HEK293 (cell line): ENCODE measurements around the gene HOOK1.

Experiments used
- CTCF ChIA-PET: fragments of 350-600 bp; formaldehyde crosslinking; extraction: SDS; loops from one replicate; lab custom pipeline; 2021; ENCODE audit warnings: antibody characterized with exemption; lab: Yijun Ruan, JAX
- POLR2A ChIA-PET: fragments of 300-600 bp; formaldehyde crosslinking; extraction: SDS; loops from one replicate; lab custom pipeline; 2020; ENCODE audit warnings: antibody characterized with exemption, inconsistent platforms; lab: Yijun Ruan, JAX
- H3K27ac ChIP-seq: fragments of 200-500 bp; sonication (Bioruptor generic); 2 replicates; pipeline ENCODE4 v1.5.1; 2014; ENCODE audit warnings: low read depth, low read length, control low read depth, inconsistent platforms; ENCODE audit errors: extremely low read depth
- H3K36me3 ChIP-seq, 2 experiments: fragments of 200-500 bp in 1 of 2; sonication (Bioruptor generic) in 1 of 2; 1 replicate in 1 of 2; 2 replicates in 1 of 2; pipeline ENCODE4 v1.5.1; 2014 to 2017; ENCODE audit warnings: inconsistent platforms in 2 of 2, low read length in 2 of 2; ENCODE audit not compliant: control insufficient read depth in 2 of 2, insufficient read depth in 1 of 2
- H3K4me1 ChIP-seq: fragments of 200-500 bp; sonication (Bioruptor generic); 2 replicates; pipeline ENCODE4 v1.5.1; 2014; ENCODE audit warnings: mild to moderate bottlenecking, low read length, inconsistent platforms; ENCODE audit not compliant: control insufficient read depth, insufficient read depth
- H3K4me3 ChIP-seq: 2 replicates; pipeline ENCODE4 v1.5.1; 2011; ENCODE audit warnings: low read depth, mild to moderate bottlenecking, control low read depth, low read length, moderate library complexity
- H3K9me3 ChIP-seq: fragments of 200-500 bp; sonication (Bioruptor generic); 2 replicates; pipeline ENCODE4 v1.5.1; 2014; ENCODE audit warnings: low read depth, low read length, inconsistent platforms; ENCODE audit not compliant: control insufficient read depth, insufficient read depth
- KLF16 ChIP-seq: fragments of 450-650 bp; formaldehyde crosslinking; IDR thresholded peaks from 2 replicates; pipeline ENCODE4 v1.5.1; 2017; ENCODE audit warnings: missing biosample characterization, missing genetic modification characterization
- MYNN ChIP-seq: fragments of 450-650 bp; formaldehyde crosslinking; IDR thresholded peaks from 2 replicates; pipeline ENCODE4 v1.5.1; 2016; ENCODE audit warnings: missing biosample characterization, missing genetic modification characterization, borderline replicate concordance
- PRDM1 ChIP-seq: fragments of 450-650 bp; formaldehyde crosslinking; IDR thresholded peaks from 2 replicates; pipeline ENCODE4; 2016; ENCODE audit warnings: missing biosample characterization, missing genetic modification characterization
- PRDM10 ChIP-seq: fragments of 450-650 bp; formaldehyde crosslinking; IDR thresholded peaks from 2 replicates; pipeline ENCODE4 v1.5.1; 2016; ENCODE audit warnings: missing biosample characterization, missing genetic modification characterization
- TCF7L2 ChIP-seq: IDR thresholded peaks from 2 replicates; pipeline ENCODE4 v1.6.1; 2011; ENCODE audit warnings: low read depth, mild to moderate bottlenecking, inconsistent platforms, low read length, moderate library complexity, borderline replicate concordance
- TRIM28 ChIP-seq: IDR thresholded peaks from 2 replicates; pipeline ENCODE4 v1.6.1; 2011; ENCODE audit warnings: low read length, control low read depth, borderline replicate concordance
- WT1 ChIP-seq: fragments of 450-650 bp; formaldehyde crosslinking; IDR thresholded peaks from 2 replicates; pipeline ENCODE4 v1.5.1; 2016; ENCODE audit warnings: missing biosample characterization, missing genetic modification characterization
- ZBTB17 ChIP-seq: fragments of 450-650 bp; formaldehyde crosslinking; IDR thresholded peaks from 2 replicates; pipeline ENCODE4 v1.5.1; 2016; ENCODE audit warnings: missing biosample characterization, missing genetic modification characterization
- ZBTB6 ChIP-seq: fragments of 450-650 bp; formaldehyde crosslinking; IDR thresholded peaks from 2 replicates; pipeline ENCODE4 v1.5.1; 2017; ENCODE audit warnings: missing biosample characterization, missing genetic modification characterization
- ZFP69B ChIP-seq: fragments of 450-650 bp; formaldehyde crosslinking; IDR thresholded peaks from 2 replicates; pipeline ENCODE4 v1.5.1; 2016; ENCODE audit warnings: missing biosample characterization, missing genetic modification characterization
- ZIC2 ChIP-seq: fragments of 450-650 bp; formaldehyde crosslinking; IDR thresholded peaks from 2 replicates; pipeline ENCODE4 v1.5.1; 2016; ENCODE audit warnings: missing biosample characterization, missing genetic modification characterization
- ZNF10 ChIP-seq: fragments of 450-650 bp; formaldehyde crosslinking; IDR thresholded peaks from 2 replicates; pipeline ENCODE4 v1.5.1; 2017; ENCODE audit warnings: missing biosample characterization, missing genetic modification characterization
- ZNF138 ChIP-seq: fragments of 450-650 bp; formaldehyde crosslinking; IDR thresholded peaks from 2 replicates; pipeline ENCODE4 v1.5.1; 2016; ENCODE audit warnings: missing biosample characterization, missing genetic modification characterization, borderline replicate concordance
- ZNF148 ChIP-seq: fragments of 450-650 bp; formaldehyde crosslinking; IDR thresholded peaks from 2 replicates; pipeline ENCODE4 v1.5.0; 2017; ENCODE audit warnings: missing biosample characterization, missing genetic modification characterization, borderline replicate concordance
- ZNF155 ChIP-seq: fragments of 450-650 bp; formaldehyde crosslinking; IDR thresholded peaks from 2 replicates; pipeline ENCODE4 v1.5.1; 2016; ENCODE audit warnings: missing biosample characterization, missing genetic modification characterization
- ZNF214 ChIP-seq: fragments of 450-650 bp; formaldehyde crosslinking; IDR thresholded peaks from 2 replicates; pipeline ENCODE4 v1.5.1; 2017; ENCODE audit warnings: missing biosample characterization, mild to moderate bottlenecking, missing genetic modification characterization, borderline replicate concordance
- ZNF366 ChIP-seq: fragments of 450-650 bp; formaldehyde crosslinking; conservative IDR thresholded peaks from 2 replicates; pipeline ENCODE4 v1.5.1; 2016; ENCODE audit warnings: missing biosample characterization, missing genetic modification characterization
- ZNF433 ChIP-seq: fragments of 450-650 bp; formaldehyde crosslinking; IDR thresholded peaks from 2 replicates; pipeline ENCODE4 v1.5.1; 2016; ENCODE audit warnings: missing biosample characterization, missing genetic modification characterization, low read depth
- ZNF488 ChIP-seq: fragments of 450-650 bp; formaldehyde crosslinking; IDR thresholded peaks from 2 replicates; pipeline ENCODE4 v1.5.1; 2016; ENCODE audit warnings: missing biosample characterization, missing genetic modification characterization
- ZNF514 ChIP-seq: fragments of 450-650 bp; formaldehyde crosslinking; IDR thresholded peaks from 2 replicates; pipeline ENCODE4 v1.5.1; 2016; ENCODE audit warnings: missing biosample characterization, missing genetic modification characterization
- ZNF623 ChIP-seq: fragments of 450-650 bp; formaldehyde crosslinking; IDR thresholded peaks from 2 replicates; pipeline ENCODE4 v1.5.1; 2016; ENCODE audit warnings: missing biosample characterization, missing genetic modification characterization
- ZNF624 ChIP-seq: fragments of 450-650 bp; formaldehyde crosslinking; IDR thresholded peaks from 2 replicates; pipeline ENCODE4 v1.5.1; 2017; ENCODE audit warnings: missing biosample characterization, missing genetic modification characterization
- ZNF629 ChIP-seq: fragments of 450-650 bp; formaldehyde crosslinking; IDR thresholded peaks from 2 replicates; pipeline ENCODE4 v1.5.1; 2017; ENCODE audit warnings: missing biosample characterization, missing genetic modification characterization
- ZSCAN18 ChIP-seq: fragments of 450-650 bp; formaldehyde crosslinking; IDR thresholded peaks from 2 replicates; pipeline ENCODE4 v1.5.1; 2016; ENCODE audit warnings: missing biosample characterization, missing genetic modification characterization

HOOK1 gene

GRCh38 chr1:59814180-59814900, 409 bp upstream of the HOOK1 start (continued):
- TF ChIP-seq ZNF138 (no peak), KLF16 (no peak), TRIM28 (no peak), ZNF624 (tag by site-specific recombination) (no peak), WT1 (tag by site-specific recombination) (no peak; the same call in 1 of the 2 replicates)

- CTCF ChIA-PET, result no interaction called here
- Histone ChIP-seq H3K4me3 (peak overlapping the region; percentile 89), H3K36me3 (no peaks in the 10 kb centered on the region), H3K27ac (no peak overlapping the region), H3K4me1 (peaks cover 7% of the 10 kb centered on the region), H3K9me3 (no peaks in the 10 kb centered on the region)
- POLR2A ChIA-PET, result interaction anchor here (0.8 kb wide), 1 partner anchor 50 kb away, joined by 3 read pairs; no protein-coding TSS in a partner anchor
- TF ChIP-seq ZNF366 (tag by site-specific recombination), result 0 out of 2 replicates have a peak, but pooled peaks have one; percentile 6
- no peak for TF ChIP-seq ZNF214
- TF ChIP-seq ZBTB17 (tag by site-specific recombination), result peak; percentile 85
Observed at GRCh38 chr1:59815892-59816291, 1.1 kb downstream of the HOOK1 start.

- CTCF ChIA-PET, result no interaction called here
- no peak overlapping the region for H3K27ac ChIP-seq
- no peaks in the 10 kb centered on the region for H3K9me3 ChIP-seq
- H3K36me3 ChIP-seq, result no peaks in the 10 kb centered on the region
- POLR2A ChIA-PET, result no interaction called here
- peak overlapping the region; percentile 89 for H3K4me3 ChIP-seq
- H3K4me1 ChIP-seq, result peaks cover 7% of the 10 kb centered on the region
- TF ChIP-seq ZBTB6 (tag by site-specific recombination) (no peak), ZSCAN18 (no peak), ZFP69B (tag by site-specific recombination) (no peak), PRDM10 (tag by site-specific recombination) (no peak), PRDM1 (tag by site-specific recombination) (no peak), ZNF514 (tag by site-specific recombination) (no peak), ZNF155 (tag by site-specific recombination) (no peak), ZNF148 (tag by site-specific recombination) (no peak), ZNF629 (peak; percentile 61), MYNN (tag by site-specific recombination) (no peak), ZIC2 (tag by site-specific recombination) (no peak), ZNF433 (no peak), ZNF623 (tag by site-specific recombination) (no peak), TCF7L2 (no peak), ZNF488 (no peak), ZNF10 (no peak)
Observed at GRCh38 chr1:59816318-59816878, 1.6 kb downstream of the HOOK1 start.
